Spleen (tissue), 7 donors: Measurements from ENCODE around the gene ZNF385B.

Experiments used
- CTCF ChIP-seq, 11 experiments: fragments of 200-600 bp in 7 of 11; fragments of 450-650 bp in 4 of 11; sonication (generic) in 4 of 11; IDR thresholded peaks in 8 of 11; conservative IDR thresholded peaks in 3 of 11; 1 replicate in 7 of 11; 2 replicates in 4 of 11; pipeline versions ENCODE4 v1.4.0 to v1.8.0; 2016 to 2021; ENCODE audit warnings: antibody characterized with exemption in 11 of 11, inconsistent platforms in 4 of 11, mild to moderate bottlenecking in 1 of 11
- POLR2AphosphoS5 ChIP-seq, 3 donors: sonication (generic); formaldehyde crosslinking; IDR thresholded peaks; one replicate each; pipeline ENCODE4 v1.5.1; 2017; ENCODE audit warnings: antibody characterized with exemption in 3 of 3
- donor health status: DM: no; HTN: no; CAD: no; lungs with moderate emphysema.
- donor health status: DM: no; HTN: no; CAD: no.
- donor health status: DM: no; HTN: no; CAD: no.

- TF ChIP-seq CTCF (IDR thresholded peaks at IDR 0.05 in 8 of 11, conservative IDR thresholded peaks at IDR 0.05 in 3 of 11), result no peak
- TF ChIP-seq POLR2AphosphoS5 (IDR thresholded peaks at IDR 0.05), result no peak
Measured at GRCh38 chr2:179429597-179429996, 431.8 kb downstream of the ZNF385B start.
